Gastrocnemius medialis (tissue), 4 donors: ENCODE results near the gene SMIM11. TPM values are rescaled to one million over a fixed set of nuclear protein-coding genes. Genes with fewer than 3 reads are reported as not detected.
"Not testable (repeated sequence)": the region's sequence is repeated elsewhere in the genome, so short reads cannot be mapped to it uniquely, and the experiment has no call there.

ENCODE experiments used
- ATAC-seq, 2 donors: fragments of 150-250 bp; one replicate each; pipeline ENCODE4 v1.9.1; 2016
- DNase-seq, 2 donors: peaks; one replicate each; pipeline ENCODE4 v3.0.0-alpha.2; 2019
- H3K27ac ChIP-seq, 4 donors: fragments of 200-600 bp; sonication (generic); 1 replicate in 1 of 4; 2 replicates in 3 of 4; pipeline ENCODE4 v1.5.1; 2016 to 2018; ENCODE audit warnings: mild to moderate bottlenecking in 2 of 4, moderate library complexity in 1 of 4
- H3K27me3 ChIP-seq, 3 donors: fragments of 200-600 bp; sonication (generic) in 2 of 3; 1 replicate in 1 of 3; 2 replicates in 2 of 3; pipeline versions ENCODE4 v1.5.1 to v1.6.0; 2016 to 2019; ENCODE audit warnings: mild to moderate bottlenecking in 1 of 3, moderate library complexity in 1 of 3
- H3K36me3 ChIP-seq, 2 donors: fragments of 200-600 bp; sonication (generic) in 1 of 2; one replicate each; pipeline ENCODE4 v1.5.1; 2017 to 2018
- H3K4me1 ChIP-seq, 2 donors: fragments of 200-600 bp; sonication (generic) in 1 of 2; one replicate each; pipeline ENCODE4 v1.5.1; 2016 to 2017; ENCODE audit warnings: mild to moderate bottlenecking in 2 of 2
- H3K4me3 ChIP-seq, 4 donors: fragments of 200-600 bp; sonication (generic) in 3 of 4; 1 replicate in 1 of 4; 2 replicates in 3 of 4; pipeline ENCODE4 v1.5.1; 2016 to 2019; ENCODE audit warnings: mild to moderate bottlenecking in 2 of 4
- H3K9me3 ChIP-seq, 3 donors: fragments of 200-600 bp; sonication (generic) in 2 of 3; 1 replicate in 1 of 3; 2 replicates in 2 of 3; pipeline ENCODE4 v1.5.1; 2016 to 2019
- POLR2A ChIP-seq, 2 donors: fragments of 450-650 bp; IDR thresholded peaks; one replicate each; pipeline ENCODE4 v1.6.1; 2017; ENCODE audit warnings: antibody characterized with exemption in 2 of 2, mild to moderate bottlenecking in 2 of 2, moderate library complexity in 2 of 2
- in situ Hi-C, 4 donors: fragments of 200-750 bp; cut with MboI; loops; one replicate each; pipeline versions ENCODE4 v1.15.0 to v1.8.0; 2017; ENCODE audit warnings: low sequenced_read_pairs in 4 of 4
- intact Hi-C: fragments of 100-400 bp; cut with DNase I; formaldehyde crosslinking; loops from one replicate; pipeline ENCODE4 v1.15.1; 2023; ENCODE audit warnings: low total_unique reads
- total RNA-seq, 4 donors: library from RNA; depleted of rRNA; stranded (reverse); fragments of >200 nt; gene quantifications; one replicate each; pipeline versions ENCODE4 v1.1.0 to v1.2.3, GENCODE V29; 2016
- TF ChIP-seq, protein P1 (sequence below), 5 experiments: fragments of 450-650 bp in 3 of 5; fragments of 200-600 bp in 2 of 5; sonication (generic) in 2 of 5; IDR thresholded peaks in 4 of 5; conservative IDR thresholded peaks in 1 of 5; 1 replicate in 4 of 5; 2 replicates in 1 of 5; pipeline ENCODE4 v1.5.1; 2016 to 2019; ENCODE audit warnings: antibody characterized with exemption in 5 of 5, mild to moderate bottlenecking in 3 of 5, moderate library complexity in 3 of 5

Gene SMIM11
- 1 to 10 TPM in 3 of 4 donors, under 1 TPM in 1; 0.90 to 8.7 (median 3.6) TPM for total RNA-seq

DNA sequence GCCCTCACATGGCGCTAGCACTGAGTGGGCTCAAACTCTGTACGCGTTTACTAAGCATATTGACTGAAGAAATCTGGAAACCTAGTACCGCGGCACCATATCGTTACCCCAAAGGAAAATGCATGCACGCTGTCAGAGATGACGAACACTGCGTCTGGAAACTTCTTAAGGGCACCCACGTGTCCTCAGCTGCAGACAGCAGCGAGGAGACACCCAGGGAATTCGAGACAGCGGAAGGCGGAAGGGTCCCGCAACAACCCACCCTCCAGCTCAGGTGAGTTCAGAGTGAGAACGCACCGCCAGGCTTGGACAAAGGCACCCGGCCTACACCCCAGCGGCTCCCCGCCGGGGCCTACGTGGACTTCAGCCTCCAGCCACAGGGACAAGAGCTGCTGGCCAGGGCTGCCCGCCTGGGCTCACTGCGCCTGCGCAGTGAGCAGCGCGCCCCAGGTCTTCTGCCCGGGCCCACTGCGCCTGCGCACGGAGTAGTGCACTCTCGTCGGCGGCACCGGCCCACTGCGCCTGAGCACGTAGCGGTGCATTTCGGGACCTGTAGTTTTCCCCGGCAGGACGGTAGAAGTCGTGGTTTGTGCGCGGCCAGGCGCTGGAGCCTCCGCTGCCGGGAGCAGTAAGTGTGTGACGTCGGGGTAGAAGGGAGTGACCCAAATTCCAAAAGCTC is at the start of gene SMIM11:
TSS of gene SMIM11 (plus strand) at position 568 of the 679 bp plus-strand sequence. CDS start 3,998 bp downstream, outside the sequence.
- H3K4me3 ChIP-seq, H3K4me1 ChIP-seq, intact Hi-C loops, DNase-seq, in situ Hi-C loops, H3K27me3 ChIP-seq, H3K27ac ChIP-seq, H3K36me3 ChIP-seq, H3K9me3 ChIP-seq: not testable (repeated sequence)
- peak; percentile 94 for ATAC-seq

DNA sequence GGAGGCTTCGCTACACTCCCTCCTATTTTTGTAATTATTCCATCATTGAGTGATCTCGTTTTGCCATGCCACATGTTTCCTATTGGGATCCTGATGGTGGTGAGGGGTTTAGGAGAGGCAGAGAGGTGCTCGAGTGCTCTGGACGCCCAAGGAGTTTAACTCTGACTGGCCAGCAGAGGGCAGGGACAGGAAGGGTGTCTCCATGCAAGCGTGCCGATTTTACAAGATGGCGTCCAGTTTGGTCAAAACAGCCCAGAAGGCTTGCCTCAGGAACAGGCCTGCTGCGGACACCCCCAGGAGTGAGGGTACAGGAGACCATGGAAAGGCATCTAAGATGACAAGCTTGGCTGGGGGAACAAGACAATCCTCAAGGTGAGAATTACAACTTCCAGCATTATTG is 45.3 kb upstream of the SMIM11 start:
- no peak for ATAC-seq
- no peaks in the 10 kb centered on the region for H3K36me3 ChIP-seq

GRCh38 chr21:34331726-34332125 is 43.6 kb upstream of the SMIM11 start:
- no peak for DNase-seq
- no peak overlapping the region for H3K27ac ChIP-seq
- H3K4me3 ChIP-seq = no peak overlapping the region
- H3K9me3 ChIP-seq = no peaks in the 10 kb centered on the region
- in situ Hi-C loops (no loop called here), intact Hi-C loops (loop anchor here (10.0 kb wide), 1 partner anchor 417 kb away; the partner anchor contains the start of gene ATP5PO)
- no peak for ATAC-seq
- TF ChIP-seq POLR2A (IDR thresholded peaks at IDR 0.05) = no peak
- TF ChIP-seq, protein P1, sequence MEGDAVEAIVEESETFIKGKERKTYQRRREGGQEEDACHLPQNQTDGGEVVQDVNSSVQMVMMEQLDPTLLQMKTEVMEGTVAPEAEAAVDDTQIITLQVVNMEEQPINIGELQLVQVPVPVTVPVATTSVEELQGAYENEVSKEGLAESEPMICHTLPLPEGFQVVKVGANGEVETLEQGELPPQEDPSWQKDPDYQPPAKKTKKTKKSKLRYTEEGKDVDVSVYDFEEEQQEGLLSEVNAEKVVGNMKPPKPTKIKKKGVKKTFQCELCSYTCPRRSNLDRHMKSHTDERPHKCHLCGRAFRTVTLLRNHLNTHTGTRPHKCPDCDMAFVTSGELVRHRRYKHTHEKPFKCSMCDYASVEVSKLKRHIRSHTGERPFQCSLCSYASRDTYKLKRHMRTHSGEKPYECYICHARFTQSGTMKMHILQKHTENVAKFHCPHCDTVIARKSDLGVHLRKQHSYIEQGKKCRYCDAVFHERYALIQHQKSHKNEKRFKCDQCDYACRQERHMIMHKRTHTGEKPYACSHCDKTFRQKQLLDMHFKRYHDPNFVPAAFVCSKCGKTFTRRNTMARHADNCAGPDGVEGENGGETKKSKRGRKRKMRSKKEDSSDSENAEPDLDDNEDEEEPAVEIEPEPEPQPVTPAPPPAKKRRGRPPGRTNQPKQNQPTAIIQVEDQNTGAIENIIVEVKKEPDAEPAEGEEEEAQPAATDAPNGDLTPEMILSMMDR (IDR thresholded peaks at IDR 0.05 in 4 of 5, conservative IDR thresholded peaks at IDR 0.05 in 1 of 5) = no peak
- no peaks in the 10 kb centered on the region for H3K4me1 ChIP-seq
- H3K27me3 ChIP-seq = no peaks in the 10 kb centered on the region
- H3K36me3 ChIP-seq = no peaks in the 10 kb centered on the region

More for the DNA sequence above, 45.3 kb upstream of the SMIM11 start:
- Histone ChIP-seq H3K9me3 (no peaks in the 10 kb centered on the region), H3K27ac (no peak overlapping the region), H3K27me3 (no peaks in the 10 kb centered on the region), H3K4me1 (no peaks in the 10 kb centered on the region), H3K4me3 (no peak overlapping the region)
- TF ChIP-seq POLR2A (IDR thresholded peaks at IDR 0.05) = no peak
- TF ChIP-seq, protein P1 (IDR thresholded peaks at IDR 0.05 in 4 of 5, conservative IDR thresholded peaks at IDR 0.05 in 1 of 5) = no peak
- intact Hi-C loops = loop anchor here (10.0 kb wide), 1 partner anchor 415 kb away; the partner anchor contains the start of gene ATP5PO
- no peak for DNase-seq
- in situ Hi-C loops = no loop called here

- Histone ChIP-seq H3K4me3 (no peak overlapping the region), H3K9me3 (no peaks in the 10 kb centered on the region), H3K27me3 (no peaks in the 10 kb centered on the region), H3K27ac (no peak overlapping the region), H3K36me3 (no peaks in the 10 kb centered on the region), H3K4me1 (peaks cover 0 to 4% of the 10 kb centered on the region in 2 donors)
- ATAC-seq (no peak), DNase-seq (no peak)
- TF ChIP-seq, protein P1 (IDR thresholded peaks at IDR 0.05 in 4 of 5, conservative IDR thresholded peaks at IDR 0.05 in 1 of 5) = no peak
- TF ChIP-seq POLR2A (IDR thresholded peaks at IDR 0.05) = no peak
- in situ Hi-C loops (no loop called here), intact Hi-C loops (loop anchor here (10.0 kb wide), 1 partner anchor 418 kb away; the partner anchor contains the start of gene ATP5PO)
Measured at GRCh38 chr21:34332347-34332746, 43.0 kb upstream of the SMIM11 start.

DNA sequence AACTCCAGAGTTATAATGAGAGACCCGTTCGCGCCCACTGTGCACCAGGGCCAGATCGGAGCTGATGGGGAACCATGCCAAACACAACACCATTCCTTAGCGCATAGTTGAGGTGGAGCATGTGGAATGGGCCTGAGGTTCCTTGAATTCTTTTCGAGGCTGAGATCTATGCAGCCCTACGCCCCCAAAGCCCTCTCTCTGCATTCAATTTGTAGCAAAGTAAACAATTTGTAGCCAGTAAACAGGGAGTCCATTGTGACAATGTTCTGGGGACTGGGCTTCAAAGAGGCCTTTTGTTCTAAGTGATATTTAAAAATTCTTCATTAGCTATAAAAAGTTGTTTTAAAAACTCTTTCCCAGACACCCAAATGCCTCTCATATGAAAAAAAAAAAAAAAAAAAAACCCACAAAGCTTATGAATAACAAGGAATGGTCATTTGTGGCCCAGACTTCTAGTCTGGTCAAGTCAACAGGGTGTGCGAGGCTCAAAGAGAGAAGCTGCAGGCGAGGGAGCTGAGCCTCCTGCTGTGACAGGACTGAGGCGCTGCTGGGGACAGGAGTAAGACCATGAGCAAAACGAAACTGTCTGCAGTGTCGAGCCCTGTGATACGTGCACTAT is 42.1 kb upstream of the SMIM11 start:
- TF ChIP-seq, protein P1 (IDR thresholded peaks at IDR 0.05 in 4 of 5, conservative IDR thresholded peaks at IDR 0.05 in 1 of 5) = no peak
- no peak for TF ChIP-seq POLR2A (IDR thresholded peaks at IDR 0.05)
- in situ Hi-C loops = no loop called here

More for the DNA sequence above, 42.1 kb upstream of the SMIM11 start:
- ATAC-seq (no peak), DNase-seq (no peak)
- H3K4me1 ChIP-seq = peaks cover 0 to 10% of the 10 kb centered on the region in 2 donors
- no peak overlapping the region for H3K4me3 ChIP-seq
- intact Hi-C loops = loop anchor here (10.0 kb wide), 1 partner anchor 418 kb away; the partner anchor contains the start of gene ATP5PO
- H3K36me3 ChIP-seq = no peaks in the 10 kb centered on the region
- no peaks in the 10 kb centered on the region for H3K9me3 ChIP-seq
- H3K27me3 ChIP-seq = no peaks in the 10 kb centered on the region
- H3K27ac ChIP-seq = no peak overlapping the region
